Gastrocnemius medialis (tissue), 4 donors: ENCODE measurements around the gene GPR158. TPM values are rescaled to one million over a fixed set of nuclear protein-coding genes. Genes with fewer than 3 reads are reported as not detected.

Experiments used
- ATAC-seq, 2 donors: fragments of 150-250 bp; one replicate each; pipeline ENCODE4 v1.9.1; 2016
- DNase-seq, 2 donors: peaks; one replicate each; pipeline ENCODE4 v3.0.0-alpha.2; 2019
- H3K27ac ChIP-seq, 4 donors: fragments of 200-600 bp; sonication (generic); 1 replicate in 1 of 4; 2 replicates in 3 of 4; pipeline ENCODE4 v1.5.1; 2016 to 2018; ENCODE audit warnings: mild to moderate bottlenecking in 2 of 4, moderate library complexity in 1 of 4
- H3K27me3 ChIP-seq, 3 donors: fragments of 200-600 bp; sonication (generic) in 2 of 3; 1 replicate in 1 of 3; 2 replicates in 2 of 3; pipeline versions ENCODE4 v1.5.1 to v1.6.0; 2016 to 2019; ENCODE audit warnings: mild to moderate bottlenecking in 1 of 3, moderate library complexity in 1 of 3
- H3K36me3 ChIP-seq, 2 donors: fragments of 200-600 bp; sonication (generic) in 1 of 2; one replicate each; pipeline ENCODE4 v1.5.1; 2017 to 2018
- H3K4me1 ChIP-seq, 2 donors: fragments of 200-600 bp; sonication (generic) in 1 of 2; one replicate each; pipeline ENCODE4 v1.5.1; 2016 to 2017; ENCODE audit warnings: mild to moderate bottlenecking in 2 of 2
- H3K4me3 ChIP-seq, 4 donors: fragments of 200-600 bp; sonication (generic) in 3 of 4; 1 replicate in 1 of 4; 2 replicates in 3 of 4; pipeline ENCODE4 v1.5.1; 2016 to 2019; ENCODE audit warnings: mild to moderate bottlenecking in 2 of 4
- H3K9me3 ChIP-seq, 3 donors: fragments of 200-600 bp; sonication (generic) in 2 of 3; 1 replicate in 1 of 3; 2 replicates in 2 of 3; pipeline ENCODE4 v1.5.1; 2016 to 2019
- POLR2A ChIP-seq, 2 donors: fragments of 450-650 bp; IDR thresholded peaks; one replicate each; pipeline ENCODE4 v1.6.1; 2017; ENCODE audit warnings: antibody characterized with exemption in 2 of 2, mild to moderate bottlenecking in 2 of 2, moderate library complexity in 2 of 2
- in situ Hi-C, 4 donors: fragments of 200-750 bp; cut with MboI; loops; one replicate each; pipeline versions ENCODE4 v1.15.0 to v1.8.0; 2017; ENCODE audit warnings: low sequenced_read_pairs in 4 of 4
- intact Hi-C: fragments of 100-400 bp; cut with DNase I; formaldehyde crosslinking; loops from one replicate; pipeline ENCODE4 v1.15.1; 2023; ENCODE audit warnings: low total_unique reads
- total RNA-seq, 4 donors: library from RNA; depleted of rRNA; stranded (reverse); fragments of >200 nt; gene quantifications; one replicate each; pipeline versions ENCODE4 v1.1.0 to v1.2.3, GENCODE V29; 2016
- TF ChIP-seq, protein P1 (sequence below), 5 experiments: fragments of 450-650 bp in 3 of 5; fragments of 200-600 bp in 2 of 5; sonication (generic) in 2 of 5; IDR thresholded peaks in 4 of 5; conservative IDR thresholded peaks in 1 of 5; 1 replicate in 4 of 5; 2 replicates in 1 of 5; pipeline ENCODE4 v1.5.1; 2016 to 2019; ENCODE audit warnings: antibody characterized with exemption in 5 of 5, mild to moderate bottlenecking in 3 of 5, moderate library complexity in 3 of 5

Gene GPR158
- total RNA-seq, 4 donors from 2014 or later, result 0.04 TPM; not detected in 3

DNA sequence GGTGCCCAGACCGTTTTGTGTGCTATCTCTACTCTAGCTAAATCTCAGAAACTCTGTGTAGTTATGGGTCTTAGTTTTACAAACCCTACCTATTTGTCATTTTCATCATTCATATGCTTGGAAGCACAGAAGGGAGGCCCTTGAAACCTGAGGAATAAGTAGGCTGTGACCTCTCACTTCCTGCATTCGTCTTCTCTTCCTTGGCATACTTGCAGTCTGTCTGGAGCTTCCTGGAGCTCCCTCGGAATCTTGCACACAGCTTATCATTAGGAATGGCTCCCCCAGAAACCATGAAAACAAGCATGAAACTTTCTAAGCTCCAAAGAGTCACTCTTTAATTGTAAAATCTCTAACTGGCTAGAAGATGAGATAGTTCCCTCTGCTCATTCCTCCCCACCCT is 382.3 kb downstream of the GPR158 start:
- ATAC-seq, result no peak
- TF ChIP-seq, protein P1, sequence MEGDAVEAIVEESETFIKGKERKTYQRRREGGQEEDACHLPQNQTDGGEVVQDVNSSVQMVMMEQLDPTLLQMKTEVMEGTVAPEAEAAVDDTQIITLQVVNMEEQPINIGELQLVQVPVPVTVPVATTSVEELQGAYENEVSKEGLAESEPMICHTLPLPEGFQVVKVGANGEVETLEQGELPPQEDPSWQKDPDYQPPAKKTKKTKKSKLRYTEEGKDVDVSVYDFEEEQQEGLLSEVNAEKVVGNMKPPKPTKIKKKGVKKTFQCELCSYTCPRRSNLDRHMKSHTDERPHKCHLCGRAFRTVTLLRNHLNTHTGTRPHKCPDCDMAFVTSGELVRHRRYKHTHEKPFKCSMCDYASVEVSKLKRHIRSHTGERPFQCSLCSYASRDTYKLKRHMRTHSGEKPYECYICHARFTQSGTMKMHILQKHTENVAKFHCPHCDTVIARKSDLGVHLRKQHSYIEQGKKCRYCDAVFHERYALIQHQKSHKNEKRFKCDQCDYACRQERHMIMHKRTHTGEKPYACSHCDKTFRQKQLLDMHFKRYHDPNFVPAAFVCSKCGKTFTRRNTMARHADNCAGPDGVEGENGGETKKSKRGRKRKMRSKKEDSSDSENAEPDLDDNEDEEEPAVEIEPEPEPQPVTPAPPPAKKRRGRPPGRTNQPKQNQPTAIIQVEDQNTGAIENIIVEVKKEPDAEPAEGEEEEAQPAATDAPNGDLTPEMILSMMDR (IDR thresholded peaks at IDR 0.05 in 4 of 5, conservative IDR thresholded peaks at IDR 0.05 in 1 of 5), result no peak
- TF ChIP-seq POLR2A (IDR thresholded peaks at IDR 0.05), result no peak
- no peaks in the 10 kb centered on the region for H3K9me3 ChIP-seq
- H3K27ac ChIP-seq, result no peak overlapping the region
- in situ Hi-C loops, result no loop called here
- H3K36me3 ChIP-seq, result no peaks in the 10 kb centered on the region
- intact Hi-C loops, result no loop called here
- H3K4me3 ChIP-seq, result no peak overlapping the region
- no peak for DNase-seq
- H3K4me1 ChIP-seq, result no peaks in the 10 kb centered on the region
- no peaks in the 10 kb centered on the region for H3K27me3 ChIP-seq

DNA sequence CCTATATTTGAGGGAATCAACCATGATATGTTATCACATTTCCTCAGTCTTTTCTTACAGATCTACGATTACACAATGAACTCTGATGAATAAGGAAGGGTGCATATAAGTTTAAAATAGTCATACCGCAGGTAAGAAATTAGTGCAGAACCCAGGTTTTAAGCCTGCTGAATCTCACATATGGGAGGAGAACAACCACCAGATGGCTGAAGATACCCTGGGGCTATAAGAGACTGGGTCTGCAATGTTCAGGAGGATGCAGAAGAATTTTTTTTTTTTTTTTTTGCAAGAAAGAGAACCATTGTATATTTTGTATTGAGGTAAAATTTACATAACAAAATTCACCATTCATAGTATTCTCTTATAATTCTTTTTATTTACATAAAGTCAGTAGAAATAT is 387.0 kb downstream of the GPR158 start:
- in situ Hi-C loops, result no loop called here

DNA sequence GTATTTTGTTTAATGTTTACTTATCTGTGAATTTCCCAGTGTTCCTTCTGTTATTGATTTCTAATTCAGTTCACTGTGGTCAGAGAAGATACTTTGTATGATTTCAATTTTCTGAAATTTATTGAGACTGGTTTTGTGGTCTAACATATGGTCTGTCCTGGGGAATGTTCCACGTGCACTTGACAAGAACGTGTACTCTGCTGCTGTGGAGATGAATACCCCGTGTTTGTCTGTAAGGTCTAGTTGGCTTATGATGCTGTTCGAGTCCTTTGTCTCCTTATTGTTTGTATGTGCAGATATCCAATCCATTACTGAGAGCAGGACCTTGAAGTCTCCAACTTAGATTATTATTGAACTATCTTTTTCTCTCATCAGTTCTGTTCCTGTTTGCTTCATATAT is 387.7 kb downstream of the GPR158 start:
- DNase-seq (no peak), ATAC-seq (no peak)
- Histone ChIP-seq H3K36me3 (no peaks in the 10 kb centered on the region), H3K4me3 (no peak overlapping the region), H3K9me3 (no peaks in the 10 kb centered on the region), H3K27me3 (no peaks in the 10 kb centered on the region), H3K27ac (no peak overlapping the region), H3K4me1 (no peaks in the 10 kb centered on the region)
- intact Hi-C loops (no loop called here), in situ Hi-C loops (no loop called here)
- no peak for TF ChIP-seq POLR2A (IDR thresholded peaks at IDR 0.05)
- TF ChIP-seq, protein P1 (IDR thresholded peaks at IDR 0.05 in 4 of 5, conservative IDR thresholded peaks at IDR 0.05 in 1 of 5), result no peak

More for the DNA sequence above, 387.0 kb downstream of the GPR158 start:
- no peaks in the 10 kb centered on the region for H3K9me3 ChIP-seq
- no peaks in the 10 kb centered on the region for H3K36me3 ChIP-seq
- DNase-seq, result no peak
- no peaks in the 10 kb centered on the region for H3K4me1 ChIP-seq
- TF ChIP-seq POLR2A (IDR thresholded peaks at IDR 0.05), result no peak
- TF ChIP-seq, protein P1 (IDR thresholded peaks at IDR 0.05 in 4 of 5, conservative IDR thresholded peaks at IDR 0.05 in 1 of 5), result no peak
- no peak overlapping the region for H3K27ac ChIP-seq
- no peaks in the 10 kb centered on the region for H3K27me3 ChIP-seq
- H3K4me3 ChIP-seq, result no peak overlapping the region
- no peak for ATAC-seq
- intact Hi-C loops, result no loop called here

DNA sequence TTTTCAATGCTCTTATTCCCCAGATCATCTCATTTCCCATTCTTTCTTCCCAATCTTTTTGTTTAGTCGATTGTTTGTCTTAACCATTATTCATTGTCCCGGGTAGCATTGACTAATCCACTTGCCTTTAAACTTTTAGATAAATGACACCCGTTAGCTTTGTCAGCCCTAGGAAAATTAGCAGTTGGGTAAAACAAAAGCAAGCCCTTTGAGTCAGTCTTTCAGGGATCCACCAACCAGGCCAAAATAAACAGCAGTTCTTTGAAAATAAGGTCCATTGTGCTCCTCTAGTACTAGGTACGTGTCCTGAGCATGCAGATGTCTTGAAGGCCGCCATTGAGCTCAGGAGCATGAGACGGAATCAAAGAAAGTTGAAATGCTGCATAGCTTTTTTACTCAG is 389.6 kb downstream of the GPR158 start:
- no peaks in the 10 kb centered on the region for H3K27me3 ChIP-seq
- DNase-seq (no peak), ATAC-seq (no peak)
- no peak overlapping the region for H3K4me3 ChIP-seq
- H3K9me3 ChIP-seq, result no peaks in the 10 kb centered on the region
- H3K36me3 ChIP-seq, result no peaks in the 10 kb centered on the region
- in situ Hi-C loops (no loop called here), intact Hi-C loops (no loop called here)
- no peaks in the 10 kb centered on the region for H3K4me1 ChIP-seq
- no peak overlapping the region for H3K27ac ChIP-seq
- TF ChIP-seq, protein P1 (IDR thresholded peaks at IDR 0.05 in 4 of 5, conservative IDR thresholded peaks at IDR 0.05 in 1 of 5), result no peak
- no peak for TF ChIP-seq POLR2A (IDR thresholded peaks at IDR 0.05)

DNA sequence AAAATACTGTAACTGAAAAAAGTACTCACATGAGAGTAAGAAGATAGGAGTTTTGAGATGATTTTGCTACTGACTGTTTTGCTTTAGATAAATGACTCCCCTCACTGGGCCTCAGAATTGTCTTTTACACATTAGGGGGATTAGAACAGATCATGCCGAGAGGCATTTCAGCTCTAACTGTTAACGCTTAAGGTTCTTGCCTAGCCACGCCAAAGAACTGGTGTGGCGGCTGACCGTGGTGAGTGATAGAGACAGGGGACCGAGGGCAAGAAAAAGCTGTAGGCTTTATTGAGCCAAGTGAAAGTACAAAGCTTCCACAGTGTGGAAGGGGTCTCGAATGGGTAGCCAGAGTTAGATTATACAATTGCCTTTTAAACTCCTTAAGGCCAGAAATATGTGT is 390.8 kb downstream of the GPR158 start:
- Histone ChIP-seq H3K36me3 (no peaks in the 10 kb centered on the region), H3K27ac (no peak overlapping the region), H3K9me3 (no peaks in the 10 kb centered on the region), H3K27me3 (no peaks in the 10 kb centered on the region), H3K4me1 (no peaks in the 10 kb centered on the region), H3K4me3 (no peak overlapping the region)
- in situ Hi-C loops, result no loop called here
- no peak for ATAC-seq
- no peak for DNase-seq
- intact Hi-C loops, result no loop called here
- no peak for TF ChIP-seq POLR2A (IDR thresholded peaks at IDR 0.05)
- TF ChIP-seq, protein P1 (IDR thresholded peaks at IDR 0.05 in 4 of 5, conservative IDR thresholded peaks at IDR 0.05 in 1 of 5), result no peak
